Hematopoietic multipotent progenitor cell treated with erythropoietin and hydrocortisone succinate and interleukin-3 and kit ligand, for 17 days (in vitro differentiated cells): ENCODE measurements around the gene USB1.

Experiments
- DNase-seq: peaks from one replicate; pipeline ENCODE4 v3.0.0-alpha.2; 2015; ENCODE audit warnings: low spot score

Gene USB1

DNA sequence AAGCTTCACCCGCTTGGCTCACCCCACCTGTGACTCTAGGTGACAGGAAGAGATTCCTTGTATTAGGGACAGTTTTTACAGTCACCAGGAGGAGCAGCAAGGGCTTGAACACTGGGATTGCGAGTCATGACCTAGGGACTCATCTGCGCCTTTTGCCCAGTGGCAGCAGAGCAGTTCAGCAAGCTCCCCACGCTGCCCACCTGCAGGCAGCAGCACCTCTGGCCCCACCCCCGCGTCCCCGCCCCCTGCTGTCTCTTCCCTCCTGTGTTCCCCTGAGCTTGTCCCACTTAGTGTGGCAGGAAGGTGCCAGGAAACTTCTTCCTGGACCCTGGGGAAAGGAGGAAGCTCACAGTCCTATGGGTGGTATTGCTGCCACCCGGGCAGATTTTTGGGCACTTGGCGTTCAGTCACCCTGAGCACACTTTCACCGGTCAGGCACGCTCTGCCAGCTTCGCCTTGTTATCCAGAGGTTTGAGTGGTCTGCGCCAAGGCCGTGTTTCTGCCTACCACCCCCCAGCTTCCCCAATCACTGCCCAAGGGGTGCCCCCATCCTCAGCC lies 33.0 kb downstream of the USB1 start:
- no peak for DNase-seq

- no peak for DNase-seq
These were observed 33.6 kb downstream of the USB1 start for GRCh38 chr16:58034774-58035173.

DNA sequence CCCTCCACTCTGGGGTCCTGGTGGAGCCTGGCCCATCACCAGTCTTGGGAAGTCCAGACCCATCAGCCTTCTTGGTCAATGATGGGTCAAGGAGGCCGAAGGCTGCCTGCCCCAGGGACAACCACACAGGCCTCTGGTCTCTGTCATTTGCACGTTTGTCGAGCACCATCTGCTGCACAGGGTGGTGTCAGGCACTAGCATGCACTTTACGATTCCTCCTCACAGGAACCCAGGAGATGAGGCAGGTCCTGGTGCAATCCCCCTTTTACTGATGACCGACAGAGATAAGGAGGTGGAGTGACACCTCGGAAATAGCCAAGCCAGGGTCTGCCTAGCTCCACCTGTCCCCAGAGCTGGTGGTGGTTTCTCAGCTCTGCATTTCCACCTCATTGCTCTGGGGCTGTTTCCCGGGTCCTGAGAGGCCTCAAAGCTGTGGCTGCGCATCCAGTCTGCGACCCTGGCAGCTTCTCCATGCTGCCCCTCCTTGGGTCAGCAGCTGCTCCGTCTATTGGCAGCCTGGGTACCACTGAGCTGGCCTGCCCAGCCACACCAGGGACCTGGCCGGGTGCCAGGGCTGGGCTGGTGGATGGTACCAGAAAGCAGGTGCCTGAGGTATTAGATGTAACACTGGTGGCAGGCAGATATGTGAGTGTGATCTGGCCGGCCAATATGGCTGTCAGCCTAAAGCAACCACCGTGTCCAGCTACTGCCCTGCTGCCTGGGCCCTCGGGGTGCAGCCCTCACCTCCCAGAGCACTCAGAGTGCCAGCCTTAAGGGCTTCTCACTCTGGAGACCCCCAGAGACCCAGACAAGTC lies 34.4 kb downstream of the USB1 start:
- DNase-seq, result no peak

GRCh38 chr16:58036943-58037342 lies 35.7 kb downstream of the USB1 start:
- no peak for DNase-seq

- DNase-seq, result no peak
These were observed 36.3 kb downstream of the USB1 start for GRCh38 chr16:58037365-58038057.

GRCh38 chr16:58038219-58038641 lies 37.0 kb downstream of the USB1 start:
- DNase-seq, result no peak

GRCh38 chr16:58039829-58040495 lies 38.8 kb downstream of the USB1 start:
- DNase-seq, result no peak

DNA sequence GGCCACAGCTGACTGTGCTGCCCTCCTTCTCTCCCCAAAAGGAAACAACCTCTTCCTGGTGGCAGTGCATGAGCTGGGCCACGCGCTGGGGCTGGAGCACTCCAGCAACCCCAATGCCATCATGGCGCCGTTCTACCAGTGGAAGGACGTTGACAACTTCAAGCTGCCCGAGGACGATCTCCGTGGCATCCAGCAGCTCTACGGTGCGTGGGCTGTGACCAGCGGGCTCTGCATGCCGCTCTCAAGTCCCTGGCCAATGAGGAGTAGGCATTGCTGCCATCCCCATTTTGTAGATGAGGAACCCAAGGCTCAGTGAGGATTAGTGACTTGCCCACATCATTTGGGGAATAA lies 39.3 kb downstream of the USB1 start:
- DNase-seq, result no peak

DNA sequence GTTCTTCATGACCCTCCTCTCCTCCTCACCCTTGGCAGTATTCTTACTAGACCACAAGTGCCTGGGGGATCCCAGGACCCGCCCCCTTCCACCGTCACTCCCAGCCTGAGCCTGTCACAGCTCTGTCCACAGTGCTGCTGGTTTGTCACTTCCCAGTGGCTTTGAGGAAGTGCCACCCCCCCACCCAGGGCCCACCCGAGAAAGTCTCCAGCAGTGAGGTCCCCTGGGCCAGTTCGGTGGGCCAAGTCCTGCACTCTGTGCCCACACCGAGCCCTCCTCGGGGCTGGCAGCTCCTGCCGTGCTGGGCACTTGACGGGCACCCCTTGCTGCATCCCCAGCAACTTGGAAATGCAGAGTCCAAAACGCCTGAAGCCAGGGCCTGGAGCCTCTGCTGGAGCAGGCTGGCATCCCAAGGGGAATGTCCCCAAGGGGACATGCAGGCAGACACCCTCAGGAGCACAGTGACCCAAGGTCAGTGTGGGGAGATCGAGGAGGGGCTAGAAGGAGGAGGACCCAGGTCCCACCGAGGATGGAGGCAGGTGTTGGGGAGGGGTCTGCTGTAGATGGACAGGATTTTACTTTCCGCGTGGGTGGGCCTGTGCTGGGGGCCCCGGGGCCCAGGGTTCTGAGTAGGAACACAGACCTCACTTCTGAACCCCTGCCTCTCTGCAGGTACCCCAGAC lies 39.9 kb downstream of the USB1 start:
- no peak for DNase-seq

DNA sequence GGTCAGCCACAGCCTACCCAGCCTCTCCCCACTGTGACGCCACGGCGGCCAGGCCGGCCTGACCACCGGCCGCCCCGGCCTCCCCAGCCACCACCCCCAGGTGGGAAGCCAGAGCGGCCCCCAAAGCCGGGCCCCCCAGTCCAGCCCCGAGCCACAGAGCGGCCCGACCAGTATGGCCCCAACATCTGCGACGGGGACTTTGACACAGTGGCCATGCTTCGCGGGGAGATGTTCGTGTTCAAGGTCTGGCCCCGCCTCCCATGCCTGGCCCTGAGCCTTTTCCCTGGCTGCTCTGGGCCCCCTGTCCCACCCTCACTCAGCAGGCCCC lies 40.4 kb downstream of the USB1 start:
- DNase-seq, result no peak

GRCh38 chr16:58042001-58042885 lies 41.0 kb downstream of the USB1 start:
- DNase-seq, result no peak

- DNase-seq, result no peak
These were observed 41.8 kb downstream of the USB1 start for GRCh38 chr16:58042886-58043515.

- no peak for DNase-seq
These were observed 42.5 kb downstream of the USB1 start for GRCh38 chr16:58043571-58044155.

DNA sequence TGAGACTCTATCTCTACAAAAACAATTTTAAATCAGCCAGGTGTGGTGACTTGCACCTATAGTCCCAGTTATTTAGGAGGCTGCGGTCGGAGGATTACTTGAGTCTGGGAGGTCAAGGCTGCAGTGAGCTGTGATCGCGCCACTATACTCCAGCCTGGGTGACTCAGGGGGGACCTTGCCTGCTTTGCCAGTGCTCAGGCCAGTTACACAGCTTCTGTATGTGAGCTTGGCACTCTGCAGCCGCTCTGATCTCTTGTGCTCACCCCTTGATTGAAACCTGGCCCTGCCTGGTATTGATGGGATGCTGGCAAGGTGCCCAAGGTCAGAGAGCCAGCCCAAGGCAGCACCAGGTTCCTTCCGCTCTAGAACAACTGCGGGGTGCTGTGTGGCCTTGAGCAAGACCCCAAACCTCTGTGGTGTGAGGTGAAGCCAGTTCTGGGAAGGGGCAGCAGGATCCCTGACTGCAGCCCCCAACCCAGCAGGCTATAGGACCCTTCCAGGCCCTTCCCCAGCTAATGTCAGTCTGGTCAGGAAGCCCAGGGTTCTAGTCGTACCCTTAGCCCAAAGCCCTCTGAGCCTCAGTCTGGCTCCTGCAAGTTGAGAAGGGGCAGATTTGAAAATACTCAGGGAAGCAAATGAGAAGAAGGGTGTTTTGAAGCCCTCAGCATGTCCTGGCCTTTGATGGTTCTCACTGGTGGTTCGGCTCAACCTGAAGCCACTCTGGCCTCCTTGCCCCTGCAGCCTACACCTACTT lies 43.2 kb downstream of the USB1 start:
- DNase-seq, result no peak

DNA sequence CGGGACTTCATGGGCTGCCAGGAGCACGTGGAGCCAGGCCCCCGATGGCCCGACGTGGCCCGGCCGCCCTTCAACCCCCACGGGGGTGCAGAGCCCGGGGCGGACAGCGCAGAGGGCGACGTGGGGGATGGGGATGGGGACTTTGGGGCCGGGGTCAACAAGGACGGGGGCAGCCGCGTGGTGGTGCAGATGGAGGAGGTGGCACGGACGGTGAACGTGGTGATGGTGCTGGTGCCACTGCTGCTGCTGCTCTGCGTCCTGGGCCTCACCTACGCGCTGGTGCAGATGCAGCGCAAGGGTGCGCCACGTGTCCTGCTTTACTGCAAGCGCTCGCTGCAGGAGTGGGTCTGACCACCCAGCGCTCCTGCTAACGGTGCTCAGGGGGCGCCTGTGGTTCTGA lies 43.9 kb downstream of the USB1 start:
- no peak for DNase-seq

DNA sequence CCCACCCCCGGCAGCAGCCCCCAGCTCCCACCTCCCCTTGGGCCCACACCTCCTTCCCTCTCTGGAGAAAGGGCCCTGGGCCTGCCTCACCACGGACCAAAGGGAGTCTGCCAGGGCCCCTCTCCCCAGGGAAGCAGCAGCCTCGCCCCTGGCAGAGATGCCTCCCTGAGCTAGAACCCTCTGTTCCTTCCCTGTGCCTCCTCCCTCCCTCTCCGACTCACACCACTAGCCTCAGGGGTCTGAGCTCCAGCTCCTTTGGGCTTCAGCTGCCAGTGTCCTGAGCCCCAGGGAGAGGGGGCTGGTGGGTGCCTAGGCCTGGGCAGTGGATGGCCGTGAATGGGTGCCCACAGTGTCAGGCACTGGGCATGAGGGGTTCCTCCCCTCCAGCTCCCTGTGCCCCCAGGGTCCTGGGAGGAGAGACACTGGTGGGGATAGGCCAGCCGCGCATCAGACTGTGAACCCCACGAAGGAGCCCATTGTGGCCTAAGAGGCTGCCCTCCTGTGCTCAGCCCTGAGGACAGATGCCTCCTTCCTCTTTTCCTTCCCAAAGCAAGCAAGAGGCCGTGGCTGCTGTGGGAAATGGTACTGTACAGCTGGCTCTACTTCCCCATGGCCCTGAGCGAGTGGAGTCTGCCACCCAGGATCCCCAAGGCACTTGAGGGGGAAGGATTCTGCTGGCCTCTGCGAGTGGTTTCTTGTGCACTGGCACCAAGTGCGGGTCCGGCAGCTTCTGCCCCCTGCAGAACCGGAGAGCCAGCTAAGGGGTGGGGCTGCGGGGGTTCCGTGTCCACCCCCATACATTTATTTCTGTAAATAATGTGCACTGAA lies 45.1 kb downstream of the USB1 start:
- no peak for DNase-seq

- no peak for DNase-seq
These were observed 45.7 kb downstream of the USB1 start for GRCh38 chr16:58046936-58047335.

- DNase-seq, result no peak
These were observed 46.5 kb downstream of the USB1 start for GRCh38 chr16:58047557-58048348.
